AG10803 (cell line): ENCODE measurements around the gene PTPRCAP.

Experiments
- DNase-seq: peaks from one replicate; pipeline ENCODE4 v3.0.0; 2010; ENCODE audit warnings: low read depth
- H3K4me3 ChIP-seq: 2 replicates; pipeline ENCODE4 v1.5.1; 2011; ENCODE audit warnings: mild to moderate bottlenecking, low read length, control low read depth
- CTCF ChIP-seq: conservative IDR thresholded peaks from 2 replicates; pipeline ENCODE4 v1.5.1; 2011; ENCODE audit warnings: mild to moderate bottlenecking, low read length, control low read depth, inconsistent platforms

Gene PTPRCAP

DNA sequence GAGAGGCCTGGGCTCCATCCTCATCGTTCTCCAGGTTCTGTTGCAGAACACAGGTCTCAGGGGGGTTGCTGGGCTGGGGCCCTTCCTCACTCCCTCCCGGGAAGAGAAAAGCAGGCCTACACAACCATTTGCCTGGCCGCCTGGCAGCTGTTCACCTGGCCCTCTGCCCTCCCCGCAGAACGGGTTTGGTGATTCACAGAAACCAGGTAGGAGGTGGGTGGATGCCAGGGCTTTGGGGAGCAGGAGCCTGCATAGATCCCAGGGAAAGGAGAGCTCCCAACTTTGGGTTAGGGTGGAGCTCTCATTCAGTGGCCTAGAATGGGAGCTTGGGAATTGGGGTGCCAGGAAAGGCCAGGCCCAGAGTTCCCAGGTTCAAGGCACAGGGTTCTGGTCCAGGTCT, 30.6 kb upstream of the PTPRCAP start:
- no peak for TF ChIP-seq CTCF
- peak overlapping the region; percentile 72 for H3K4me3 ChIP-seq
- peak; percentile 3 for DNase-seq

- no peak overlapping the region for H3K4me3 ChIP-seq
- no peak for DNase-seq
- TF ChIP-seq CTCF: no peak
Measured at GRCh38 chr11:67466962-67467771, 29.7 kb upstream of the PTPRCAP start.

DNA sequence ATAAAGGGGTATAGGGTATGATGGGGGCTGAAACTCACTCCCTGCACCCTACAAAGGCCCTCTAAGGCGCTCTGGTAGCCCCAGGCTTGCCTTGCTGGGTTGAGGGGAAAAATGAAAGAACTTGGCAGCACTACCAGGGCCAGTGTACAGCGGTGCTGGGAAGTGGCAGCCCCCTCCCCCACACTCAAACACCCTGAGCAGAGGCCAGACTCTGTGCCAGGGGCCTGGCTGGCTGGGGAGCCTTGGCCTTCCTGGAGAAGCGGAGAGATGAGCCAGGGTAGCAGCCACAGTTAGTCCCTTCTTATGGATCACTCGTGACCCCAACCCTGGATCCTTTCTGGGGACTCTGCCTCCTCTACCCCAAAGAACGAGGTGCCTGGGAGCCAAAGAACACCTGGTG, 28.9 kb upstream of the PTPRCAP start:
- TF ChIP-seq CTCF: no peak
- H3K4me3 ChIP-seq: no peak overlapping the region
- no peak for DNase-seq

GRCh38 chr11:67465530-67465929, 28.0 kb upstream of the PTPRCAP start:
- DNase-seq: peak; percentile 11
- peak overlapping the region; percentile 70; the same call in 1 of the 2 replicates for H3K4me3 ChIP-seq

DNA sequence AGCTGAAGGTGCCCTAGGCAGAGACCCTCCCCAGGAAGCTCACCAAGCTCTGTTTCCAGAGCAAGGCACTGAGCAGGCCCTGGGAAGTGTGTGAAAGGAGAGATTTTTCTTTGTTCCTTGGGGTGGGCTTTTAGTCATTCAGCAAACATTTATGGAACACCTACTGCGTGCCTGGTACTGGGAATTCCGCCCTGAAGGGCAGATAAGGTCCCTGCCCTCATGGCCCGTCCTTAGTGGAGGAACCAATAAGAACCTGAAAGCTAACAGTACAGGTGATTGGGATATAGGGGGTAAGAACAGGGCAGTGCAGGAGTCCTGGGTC, 27.7 kb upstream of the PTPRCAP start:
- no peak for TF ChIP-seq CTCF
- peak overlapping the region; percentile 70 for H3K4me3 ChIP-seq
- no peak for DNase-seq

- peak overlapping the region; percentile 70 for H3K4me3 ChIP-seq
- peak; percentile 57 for DNase-seq
- TF ChIP-seq CTCF: no peak
Measured at GRCh38 chr11:67464411-67465188, 27.1 kb upstream of the PTPRCAP start.

DNA sequence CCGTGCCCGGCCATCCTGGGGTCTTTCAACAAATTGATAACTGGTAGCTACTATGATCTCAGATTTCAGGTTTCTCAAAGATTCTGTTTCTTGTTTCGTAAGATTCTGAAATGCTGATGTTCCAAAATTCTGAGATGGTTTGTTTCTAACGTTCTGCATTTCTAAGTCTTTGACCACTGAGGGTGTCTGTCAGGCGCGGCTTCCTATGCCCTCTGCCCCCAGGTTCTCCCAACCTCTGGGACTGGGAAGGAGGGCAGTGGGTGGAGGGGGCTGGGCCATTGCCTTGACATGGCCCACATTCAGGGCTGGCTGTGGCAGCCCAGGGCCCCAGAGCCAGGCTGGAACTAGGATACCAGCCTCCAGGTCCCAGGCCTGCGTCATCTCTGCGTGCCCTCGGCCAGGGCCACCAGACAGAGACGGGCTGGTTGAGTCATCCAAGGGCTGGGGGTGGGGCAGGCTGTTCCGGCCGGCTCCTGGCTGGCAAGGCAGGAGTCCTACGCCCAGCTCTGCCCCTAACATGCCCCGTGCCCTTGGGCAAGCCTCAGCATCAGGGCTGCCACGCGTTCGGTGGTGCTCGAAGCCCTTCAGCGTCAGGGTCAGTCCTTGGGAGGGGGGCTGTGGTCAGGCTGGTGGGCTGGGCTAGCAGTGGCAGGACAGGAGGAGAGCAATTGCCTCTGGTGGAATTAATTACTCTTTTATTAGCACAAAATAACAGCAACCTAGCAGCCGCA, 26.4 kb upstream of the PTPRCAP start:
- peak overlapping the region; percentile 52 for H3K4me3 ChIP-seq
- peak; percentile 41 for DNase-seq
- no peak for TF ChIP-seq CTCF
